MM.1S (cell line): ENCODE results near the gene KCNC1.

Source experiments
- DNase-seq: peaks from one replicate; pipeline ENCODE4 v3.0.0-alpha.2; 2015
- H2AFZ ChIP-seq: fragments of 300-600 bp; sonication (generic); 2 replicates; pipeline ENCODE4 v1.6.0; 2016; ENCODE audit warnings: antibody characterized with exemption, low read length
- H3F3A ChIP-seq: fragments of 300-600 bp; sonication (generic); 2 replicates; pipeline ENCODE4 v1.6.1; 2016; ENCODE audit warnings: mild to moderate bottlenecking, antibody characterized with exemption, low read length, moderate library complexity, mixed read lengths; ENCODE audit not compliant: insufficient read depth
- H3K27ac ChIP-seq: fragments of 300-600 bp; sonication (generic); 2 replicates; pipeline ENCODE4 v1.5.1; 2016; ENCODE audit warnings: mild to moderate bottlenecking, low read length
- H3K27me3 ChIP-seq: fragments of 300-600 bp; sonication (generic); replicated peaks from 2 replicates; pipeline ENCODE4 v1.6.0; 2016; ENCODE audit warnings: low read length; ENCODE audit not compliant: insufficient read depth
- H3K36me3 ChIP-seq: fragments of 300-600 bp; sonication (generic); replicated peaks from 2 replicates; pipeline ENCODE4 v1.6.1; 2016; ENCODE audit warnings: mild to moderate bottlenecking, low read length, mixed read lengths; ENCODE audit not compliant: insufficient read depth
- H3K4me1 ChIP-seq: fragments of 300-600 bp; sonication (generic); 2 replicates; pipeline ENCODE4 v1.6.1; 2016; ENCODE audit warnings: low read length, mixed read lengths
- H3K4me2 ChIP-seq: fragments of 300-600 bp; sonication (generic); 2 replicates; pipeline ENCODE4 v1.6.0; 2016; ENCODE audit warnings: low read depth, low read length
- H3K4me3 ChIP-seq: fragments of 300-600 bp; sonication (generic); 2 replicates; pipeline ENCODE4 v1.5.1; 2016; ENCODE audit warnings: low read length, mixed read lengths
- H3K79me2 ChIP-seq: fragments of 300-600 bp; sonication (generic); 2 replicates; pipeline ENCODE4 v1.6.1; 2016; ENCODE audit warnings: mixed run types, low read length, mixed read lengths
- H3K9ac ChIP-seq: fragments of 300-600 bp; sonication (generic); 2 replicates; pipeline ENCODE4 v1.6.1; 2016; ENCODE audit warnings: low read length, mixed read lengths
- H3K9me2 ChIP-seq: fragments of 300-600 bp; sonication (generic); replicated peaks from 2 replicates; pipeline ENCODE4 v1.6.1; 2016; ENCODE audit warnings: mild to moderate bottlenecking, low read length, mixed read lengths; ENCODE audit not compliant: insufficient read depth
- H3K9me3 ChIP-seq: fragments of 300-600 bp; sonication (generic); replicated peaks from 2 replicates; pipeline ENCODE4 v1.6.1; 2016; ENCODE audit warnings: mild to moderate bottlenecking, low read length, mixed read lengths; ENCODE audit not compliant: insufficient read depth
- H4K20me1 ChIP-seq: fragments of 300-600 bp; sonication (generic); 2 replicates; pipeline ENCODE4 v1.6.1; 2016; ENCODE audit warnings: mild to moderate bottlenecking, low read length, moderate library complexity, mixed read lengths; ENCODE audit not compliant: insufficient read depth
- CTCF ChIP-seq: fragments of 300-600 bp; sonication (generic); IDR thresholded peaks from 2 replicates; pipeline ENCODE4 v1.5.1; 2016; ENCODE audit warnings: antibody characterized with exemption, low read length, mixed read lengths
- EZH2 ChIP-seq: fragments of 300-600 bp; sonication (generic); optimal IDR thresholded peaks from 2 replicates; pipeline ENCODE3; 2017; ENCODE audit warnings: low read depth, mild to moderate bottlenecking, antibody characterized with exemption, low read length, mixed read lengths
- EZH2phosphoT487 ChIP-seq: fragments of 300-600 bp; sonication (generic); IDR thresholded peaks from 2 replicates; pipeline ENCODE4 v1.6.1; 2018; ENCODE audit warnings: antibody characterized with exemption, low read length

KCNC1 gene

GRCh38 chr11:17774232-17775034 lies 39.9 kb downstream of the KCNC1 start:
- H4K20me1 ChIP-seq, result no peaks in the 10 kb centered on the region
- H3K4me3 ChIP-seq, result no peak overlapping the region
- H3K27me3 ChIP-seq, result peaks cover 12% of the 10 kb centered on the region; the same call in 1 of the 2 replicates

GRCh38 chr11:17775035-17775348 lies 40.4 kb downstream of the KCNC1 start:
- H3K27ac ChIP-seq, result no peak overlapping the region
- no peaks in the 10 kb centered on the region for H3K9me2 ChIP-seq
- no peaks in the 10 kb centered on the region for H3F3A ChIP-seq
- H3K4me2 ChIP-seq, result no peak overlapping the region
- H3K27me3 ChIP-seq, result peaks cover 12% of the 10 kb centered on the region; the same call in 1 of the 2 replicates
- no peak overlapping the region for H3K9ac ChIP-seq
- TF ChIP-seq EZH2 (no peak), CTCF (no peak), EZH2phosphoT487 (no peak)
- H3K4me1 ChIP-seq, result no peaks in the 10 kb centered on the region
- no peaks in the 10 kb centered on the region for H3K9me3 ChIP-seq
- DNase-seq, result no peak
- no peaks in the 10 kb centered on the region for H3K36me3 ChIP-seq
- no peaks in the 10 kb centered on the region for H4K20me1 ChIP-seq
- H3K79me2 ChIP-seq, result no peaks in the 10 kb centered on the region
- H2AFZ ChIP-seq, result no peak overlapping the region
- no peak overlapping the region for H3K4me3 ChIP-seq

More at GRCh38 chr11:17774232-17775034, 39.9 kb downstream of the KCNC1 start:
- Histone ChIP-seq H2AFZ (no peak overlapping the region), H3K9me2 (no peaks in the 10 kb centered on the region), H3K36me3 (no peaks in the 10 kb centered on the region), H3K79me2 (no peaks in the 10 kb centered on the region), H3K4me1 (no peaks in the 10 kb centered on the region), H3K9me3 (no peaks in the 10 kb centered on the region), H3K27ac (no peak overlapping the region), H3K4me2 (no peak overlapping the region), H3K9ac (no peak overlapping the region), H3F3A (no peaks in the 10 kb centered on the region)
- no peak for DNase-seq
- TF ChIP-seq CTCF (no peak), EZH2 (no peak), EZH2phosphoT487 (no peak)

- Histone ChIP-seq H3K9me3 (no peaks in the 10 kb centered on the region), H3K36me3 (no peaks in the 10 kb centered on the region), H4K20me1 (no peaks in the 10 kb centered on the region), H3K4me1 (no peaks in the 10 kb centered on the region), H3K9ac (no peak overlapping the region), H3K4me3 (no peak overlapping the region), H3F3A (no peaks in the 10 kb centered on the region), H3K9me2 (no peaks in the 10 kb centered on the region), H3K4me2 (no peak overlapping the region), H3K27ac (no peak overlapping the region), H2AFZ (no peak overlapping the region), H3K27me3 (peaks cover 12% of the 10 kb centered on the region; the same call in 1 of the 2 replicates), H3K79me2 (no peaks in the 10 kb centered on the region)
- DNase-seq, result no peak
- TF ChIP-seq EZH2phosphoT487, result no peak
- no peak for TF ChIP-seq EZH2
- TF ChIP-seq CTCF, result no peak
Measured at GRCh38 chr11:17775507-17776211, 41.1 kb downstream of the KCNC1 start.
